Middle frontal gyrus (tissue), 1 donor: ENCODE results near the gene RUNX2.

Experiments
- DNase-seq: peaks from one replicate; pipeline ENCODE4 v3.0.0-alpha.2; 2015; ENCODE audit warnings: low spot score; ENCODE audit errors: extremely low spot score

Gene RUNX2

GRCh38 chr6:45432977-45433376 is 104.8 kb downstream of the RUNX2 start:
- no peak for DNase-seq

DNA sequence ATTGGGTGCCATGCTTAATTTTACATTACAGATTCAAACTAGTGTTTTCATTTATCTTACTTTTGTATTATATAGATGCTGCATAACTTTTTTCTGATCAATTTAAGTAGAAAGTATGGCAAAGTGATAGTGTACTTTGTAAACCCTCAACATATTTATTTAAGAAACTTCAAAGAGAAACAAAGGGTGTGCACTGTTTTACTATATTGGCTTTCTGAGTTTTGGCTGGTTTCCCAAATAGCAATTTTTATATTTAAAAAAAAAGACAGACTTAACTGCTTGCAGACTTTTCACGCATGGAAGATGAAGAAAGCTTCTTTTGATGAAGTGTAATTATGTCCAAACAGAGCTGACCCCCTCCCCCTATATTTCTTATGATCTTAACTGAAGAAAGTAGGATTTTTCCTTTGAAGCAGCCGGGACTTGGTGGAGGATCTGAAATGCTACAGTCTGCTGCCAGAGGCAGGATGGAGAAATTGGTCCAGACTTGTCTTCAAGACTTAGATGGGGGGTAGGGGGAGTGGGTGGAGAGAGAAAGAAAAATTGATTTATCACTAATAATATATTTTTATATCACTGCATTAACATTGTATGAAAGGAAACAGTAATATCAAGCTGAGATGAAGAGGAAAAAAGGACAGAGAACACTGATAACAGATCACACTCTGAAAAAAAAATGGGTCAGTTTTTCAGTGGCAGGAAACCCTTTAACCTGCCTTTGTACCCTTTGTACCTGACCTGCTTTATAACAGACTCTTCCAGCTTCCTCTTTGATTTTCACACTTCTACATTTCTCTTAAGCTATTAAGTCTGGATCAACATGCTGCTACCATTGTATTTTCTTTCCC is 105.6 kb downstream of the RUNX2 start:
- no peak for DNase-seq

DNA sequence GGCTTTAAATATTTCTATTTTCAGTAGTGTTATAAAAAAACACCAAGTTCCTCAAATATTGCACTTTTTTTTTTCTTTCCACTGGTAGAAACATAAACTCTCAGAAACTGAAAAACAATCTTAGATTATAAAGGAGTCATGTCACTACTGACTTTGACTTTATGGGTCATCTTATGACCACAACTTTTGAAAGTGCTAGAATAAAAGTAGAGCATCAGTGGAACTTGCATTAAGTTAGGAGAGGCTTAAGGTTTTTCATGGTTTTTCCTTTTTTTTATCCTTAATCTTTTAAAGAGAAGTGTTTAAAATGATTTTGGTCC is 106.2 kb downstream of the RUNX2 start:
- no peak for DNase-seq

DNA sequence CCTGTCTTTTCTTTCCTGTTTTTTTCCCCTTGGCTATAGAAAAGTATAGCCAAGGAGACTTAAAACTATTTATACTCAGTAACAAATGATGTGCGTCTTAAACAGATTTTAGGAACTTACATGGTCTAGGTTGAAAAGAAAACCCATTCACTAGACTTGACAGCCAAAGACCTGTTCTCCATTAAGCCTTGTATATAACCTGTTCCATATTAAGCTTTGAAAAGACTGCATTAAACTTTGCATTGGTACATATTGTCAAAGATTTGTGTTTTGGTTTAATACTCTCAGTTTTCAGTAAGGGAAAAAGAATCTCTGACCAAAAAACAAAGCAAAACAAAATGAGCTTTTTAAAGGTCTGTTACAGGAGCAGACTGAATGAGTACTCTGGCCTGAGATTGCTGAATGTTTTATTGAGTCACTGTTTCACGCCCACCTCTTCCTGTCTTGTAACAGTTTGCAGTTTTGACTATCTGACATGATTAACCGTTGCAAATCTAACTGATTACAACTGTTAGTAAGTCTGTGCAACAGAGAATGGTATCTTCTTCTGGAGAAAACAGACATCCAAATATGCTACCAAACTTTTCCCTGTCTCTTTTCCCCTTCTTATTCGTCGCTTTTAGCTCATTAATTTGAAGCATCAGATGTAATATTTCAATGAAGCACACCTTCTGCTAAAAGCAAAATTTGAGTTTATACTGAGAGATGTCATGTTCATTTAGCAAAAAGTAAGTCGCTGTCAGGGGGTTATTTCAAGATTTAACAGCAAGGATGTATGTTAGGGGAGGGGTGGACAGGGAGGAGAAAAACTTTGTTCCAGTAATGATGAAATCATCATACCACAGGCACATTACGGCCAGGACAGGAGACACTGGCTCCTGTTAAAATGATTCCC is 108.7 kb downstream of the RUNX2 start:
- DNase-seq: no peak

DNA sequence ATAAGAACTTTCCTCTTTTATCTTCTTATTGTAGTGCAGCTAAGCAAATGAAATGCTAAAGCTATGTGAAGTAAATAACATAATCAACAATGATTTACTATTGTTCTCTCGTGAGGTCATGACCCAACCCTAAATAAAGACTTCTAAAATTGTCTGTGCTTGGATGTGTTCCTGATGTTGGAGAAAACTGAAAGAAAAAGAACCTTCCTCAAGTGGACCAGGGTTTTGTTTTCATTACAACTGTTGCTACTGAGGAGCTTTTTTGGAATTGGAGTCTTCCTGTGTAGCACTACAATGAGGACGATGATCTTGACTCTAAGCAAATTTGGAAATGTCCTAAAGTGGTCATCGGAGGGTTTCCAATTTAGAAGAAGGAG is 109.3 kb downstream of the RUNX2 start:
- DNase-seq: no peak

GRCh38 chr6:45438151-45438550 is 110.0 kb downstream of the RUNX2 start:
- no peak for DNase-seq

DNA sequence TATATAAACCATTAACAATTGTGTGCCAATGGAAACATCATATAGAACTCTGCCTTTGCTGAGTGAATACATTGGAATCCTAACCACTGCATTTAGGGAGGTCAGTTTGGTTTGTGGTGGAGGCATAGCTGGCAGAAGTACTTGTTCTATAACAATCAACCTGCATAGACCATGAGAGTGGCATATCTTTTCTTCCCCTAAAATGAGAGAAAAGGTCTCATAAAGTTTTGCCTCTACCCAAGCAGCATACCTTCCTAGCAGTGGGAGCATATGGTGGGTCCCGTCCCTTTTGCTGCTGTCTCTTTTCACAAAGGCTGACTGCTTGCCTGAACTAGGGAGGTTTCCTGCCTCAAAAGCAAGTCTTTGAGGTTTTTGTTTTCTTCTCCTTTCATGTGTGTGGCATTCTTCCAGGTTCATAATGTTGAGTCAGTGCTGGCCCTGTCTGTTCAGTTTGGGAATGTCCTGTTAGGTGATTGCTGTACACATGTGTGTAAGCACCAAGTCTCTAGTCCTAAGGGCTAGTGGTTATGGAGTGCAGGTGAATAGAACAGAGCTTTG is 110.8 kb downstream of the RUNX2 start:
- DNase-seq: no peak

- no peak for DNase-seq
Measured at GRCh38 chr6:45439459-45439858, 111.3 kb downstream of the RUNX2 start.

- DNase-seq: no peak
Measured at GRCh38 chr6:45439861-45440388, 111.8 kb downstream of the RUNX2 start.

DNA sequence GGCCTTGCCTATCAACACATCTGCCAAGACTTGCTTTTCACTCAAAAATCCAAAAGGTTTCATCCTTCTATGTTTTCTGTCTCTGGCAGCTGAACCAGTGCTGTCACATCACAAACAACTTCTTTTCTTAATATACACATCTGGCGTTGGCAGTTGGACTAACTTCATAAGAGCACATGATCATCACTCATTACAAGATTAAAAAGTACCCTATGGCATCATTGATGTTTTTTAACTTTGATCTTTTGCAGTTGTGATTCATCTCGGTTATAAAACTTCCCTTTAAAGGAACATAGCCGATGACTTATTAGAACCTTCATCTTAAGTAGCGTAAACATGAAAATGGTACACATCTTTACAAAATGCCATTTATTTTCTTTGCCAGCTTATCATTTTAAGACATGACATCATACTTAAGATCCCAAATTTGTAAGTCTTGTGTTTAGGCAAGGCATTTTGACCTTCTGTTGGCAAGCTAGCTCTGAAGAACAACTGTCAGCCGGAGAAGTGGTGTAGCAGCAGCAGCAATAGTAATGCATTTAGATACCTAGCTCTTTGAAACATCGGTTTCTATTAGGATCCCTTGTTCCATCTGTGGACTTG is 113.8 kb downstream of the RUNX2 start:
- no peak for DNase-seq

- no peak for DNase-seq
Measured at GRCh38 chr6:45442716-45443115, 114.6 kb downstream of the RUNX2 start.

DNA sequence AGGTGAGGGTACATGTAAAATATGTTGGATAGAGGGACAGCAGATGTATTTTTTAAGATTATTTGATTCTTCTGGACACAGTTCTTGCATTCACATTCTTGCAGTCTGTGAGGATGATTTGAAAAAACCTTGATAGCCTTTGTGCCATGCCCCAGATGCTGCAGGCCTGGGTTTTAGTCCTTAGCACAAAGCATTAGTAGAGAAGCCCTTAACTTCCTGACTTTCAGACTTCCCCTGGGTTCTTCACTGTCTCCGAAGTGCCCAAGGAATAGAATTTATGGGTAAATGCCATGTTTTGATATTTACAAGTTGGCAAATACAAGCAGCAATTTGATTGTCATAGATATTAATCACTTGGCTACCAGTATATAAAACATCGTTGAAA is 117.2 kb downstream of the RUNX2 start:
- no peak for DNase-seq

DNA sequence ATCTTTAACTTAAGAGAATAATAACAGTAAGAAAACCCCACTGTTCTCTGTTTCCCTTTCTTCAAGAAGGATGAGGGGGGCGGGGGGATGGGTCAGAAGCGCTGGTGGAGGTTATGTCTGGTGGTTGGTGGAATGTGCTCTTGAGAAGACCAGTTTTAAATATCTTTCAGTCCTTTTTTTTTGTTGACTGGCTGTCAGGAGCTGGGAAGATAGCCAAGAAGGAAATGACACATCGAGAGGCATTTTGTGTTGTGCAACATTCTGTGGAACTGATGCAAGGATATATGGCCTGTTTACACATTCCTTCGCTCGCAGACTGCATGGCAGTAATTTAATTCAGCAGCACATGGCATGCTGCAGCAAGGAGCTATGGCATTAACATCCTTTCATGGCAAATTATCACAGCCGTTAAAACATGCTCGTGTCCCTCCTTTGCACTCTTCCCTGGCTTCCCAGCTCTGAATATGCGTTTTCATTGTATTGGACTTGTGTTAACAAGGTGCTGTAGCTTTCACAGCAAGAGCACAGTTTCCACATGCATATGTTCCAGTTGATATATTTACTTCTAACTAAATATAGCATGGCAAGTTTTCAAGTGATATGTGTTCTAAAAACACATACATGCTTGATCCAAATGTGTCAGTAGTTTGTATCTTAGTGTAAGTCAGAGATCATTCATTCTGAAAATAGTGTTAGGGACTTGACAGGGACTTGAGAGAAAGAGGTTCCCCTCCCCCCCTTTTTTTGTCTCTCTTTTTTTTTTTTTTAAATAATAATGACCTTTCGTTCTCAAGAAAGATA is 117.8 kb downstream of the RUNX2 start:
- DNase-seq: no peak

GRCh38 chr6:45447005-45447404 is 118.9 kb downstream of the RUNX2 start:
- DNase-seq: no peak

DNA sequence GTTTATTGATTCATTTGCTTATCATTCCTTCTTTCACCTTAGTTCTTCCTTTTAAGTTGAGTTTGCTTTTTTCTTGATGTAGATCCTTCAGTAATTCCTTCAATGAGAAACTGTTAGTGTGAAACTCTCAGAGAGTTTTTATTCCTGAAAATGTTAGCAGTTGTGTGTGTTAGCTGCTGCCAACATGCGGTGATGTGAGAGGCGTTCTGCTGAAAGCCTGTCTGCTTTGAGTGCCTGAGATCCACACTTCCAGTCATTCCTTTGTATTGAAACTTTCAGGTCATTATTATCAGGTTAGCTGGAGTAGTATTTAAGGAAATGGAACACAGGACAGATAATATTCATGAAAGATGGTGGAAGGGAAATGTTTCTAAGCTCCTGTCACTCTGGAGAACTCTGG is 119.6 kb downstream of the RUNX2 start:
- no peak for DNase-seq

DNA sequence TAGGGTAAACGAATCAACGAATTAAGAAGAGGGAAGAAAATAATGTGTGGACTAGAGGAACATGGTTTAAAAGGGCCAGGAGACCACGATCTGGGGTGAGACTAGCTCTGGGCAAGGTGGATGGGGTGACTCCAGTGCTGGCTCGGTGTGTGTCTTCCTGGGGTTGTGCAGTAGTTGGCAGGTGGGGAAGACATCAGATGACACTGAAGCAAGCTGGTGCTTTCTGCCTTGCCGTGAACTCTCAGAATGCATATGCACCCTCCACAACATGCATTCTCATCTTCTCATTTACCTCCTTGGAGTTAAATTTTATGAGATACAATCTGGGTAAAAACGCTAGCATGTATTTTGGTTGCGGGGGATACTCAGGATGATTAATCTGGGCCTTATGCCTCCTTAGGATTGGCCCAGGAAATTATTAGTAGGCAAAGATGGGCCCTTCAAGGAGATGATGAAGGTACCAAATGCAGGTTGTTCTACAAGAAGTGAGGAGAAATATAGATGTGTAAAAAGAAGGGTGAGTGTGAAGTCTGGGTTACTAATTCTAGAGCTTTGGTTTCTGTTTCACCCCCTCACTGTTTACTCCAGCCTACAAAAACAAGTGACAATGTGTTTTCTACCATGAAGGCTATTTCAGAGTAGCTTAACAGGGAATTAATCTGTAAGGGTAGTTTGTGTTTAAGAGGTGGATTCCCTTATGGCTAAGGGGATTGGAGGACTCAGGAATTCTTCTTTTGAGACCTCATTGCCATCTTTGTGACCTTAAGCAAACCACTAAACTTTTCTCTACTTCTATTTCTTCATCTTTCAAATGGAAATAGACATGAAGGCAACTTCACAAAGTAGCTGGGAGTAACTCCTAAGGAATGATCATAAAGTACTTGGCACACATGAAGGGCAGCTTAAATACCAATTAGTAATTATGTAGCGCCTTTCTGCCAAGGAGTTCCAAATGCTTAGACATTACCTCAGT is 120.6 kb downstream of the RUNX2 start:
- DNase-seq: no peak

- DNase-seq: no peak
Measured at GRCh38 chr6:45450132-45450531, 122.0 kb downstream of the RUNX2 start.

DNA sequence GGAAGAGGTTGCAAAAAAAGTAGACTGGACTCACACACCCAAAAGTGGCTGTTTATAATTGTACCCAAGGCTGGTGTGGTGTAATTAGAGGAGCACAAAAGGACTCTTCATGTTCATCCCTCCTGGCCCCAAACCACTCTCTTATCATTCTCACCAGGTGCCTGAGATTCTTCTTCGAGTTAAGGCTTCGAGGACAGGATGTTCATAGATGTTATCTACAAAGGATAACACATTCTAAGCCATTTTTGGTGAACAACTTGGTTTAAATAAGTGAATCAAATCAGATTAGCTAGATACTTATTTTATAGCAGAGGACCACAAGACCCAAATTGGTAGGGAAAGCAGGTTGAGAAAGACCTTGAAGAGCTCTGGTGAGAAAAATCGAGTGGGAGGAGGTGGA is 122.7 kb downstream of the RUNX2 start:
- DNase-seq: no peak

- DNase-seq: no peak
Measured at GRCh38 chr6:45454008-45454911, 126.1 kb downstream of the RUNX2 start.
